Liver (tissue), 10 donors: ENCODE data around the gene CDKL2. TPM values are rescaled to one million over a fixed set of nuclear protein-coding genes. Genes with fewer than 3 reads are reported as not detected.
"Not testable (repeated sequence)": the region's sequence is repeated elsewhere in the genome, so short reads cannot be mapped to it uniquely, and the experiment has no call there.

Experiments used
- DNase-seq: peaks from one replicate; pipeline ENCODE4 v3.0.0-alpha.2; 2017; ENCODE audit warnings: low spot score
- H3K27ac ChIP-seq, 2 donors: one replicate each; pipeline ENCODE4 v1.7.0; 2013; ENCODE audit warnings: inconsistent platforms in 2 of 2, low read length in 2 of 2, control low read depth in 1 of 2, low read depth in 1 of 2, mild to moderate bottlenecking in 1 of 2
- H3K27me3 ChIP-seq, 4 donors: one replicate each; pipeline versions ENCODE4 v1.6.1 to v1.7.0; 2013; ENCODE audit warnings: low read length in 3 of 4, inconsistent platforms in 1 of 4, mild to moderate bottlenecking in 1 of 4, moderate library complexity in 1 of 4; ENCODE audit not compliant: control insufficient read depth in 4 of 4, insufficient read depth in 4 of 4
- H3K36me3 ChIP-seq, 4 donors: one replicate each; pipeline versions ENCODE4 v1.6.1 to v1.7.0; 2013; ENCODE audit warnings: low read length in 3 of 4, mild to moderate bottlenecking in 3 of 4, low read depth in 1 of 4, moderate library complexity in 1 of 4; ENCODE audit not compliant: control insufficient read depth in 4 of 4, insufficient read depth in 3 of 4
- H3K4me1 ChIP-seq, 4 donors: one replicate each; pipeline versions ENCODE4 v1.6.1 to v1.7.0; 2013; ENCODE audit warnings: low read length in 3 of 4, mild to moderate bottlenecking in 3 of 4, moderate library complexity in 1 of 4; ENCODE audit not compliant: control insufficient read depth in 4 of 4, insufficient read depth in 4 of 4
- H3K4me3 ChIP-seq, 3 donors: one replicate each; pipeline versions ENCODE4 v1.6.1 to v1.7.0; 2013; ENCODE audit warnings: low read length in 3 of 3, control low read depth in 1 of 3, low read depth in 1 of 3, mild to moderate bottlenecking in 1 of 3
- H3K9ac ChIP-seq, 2 donors: one replicate each; pipeline ENCODE4 v1.7.0; 2013; ENCODE audit warnings: low read length in 2 of 2, mild to moderate bottlenecking in 2 of 2, moderate library complexity in 2 of 2, control low read depth in 1 of 2, low read depth in 1 of 2
- H3K9me3 ChIP-seq, 4 donors: one replicate each; pipeline versions ENCODE4 v1.6.1 to v1.7.0; 2013; ENCODE audit warnings: low read length in 3 of 4; ENCODE audit not compliant: control insufficient read depth in 4 of 4
- EGR1 ChIP-seq, 2 donors: IDR thresholded peaks; 2 replicates each; pipeline ENCODE4 v1.6.1; 2016 to 2018; ENCODE audit warnings: antibody characterized with exemption in 2 of 2, low read depth in 2 of 2
- FOXA2 ChIP-seq: IDR thresholded peaks from 2 replicates; pipeline ENCODE4 v1.6.1; 2016; ENCODE audit warnings: antibody characterized with exemption
- HNF4G ChIP-seq: IDR thresholded peaks from 2 replicates; pipeline ENCODE4 v1.6.1; 2016; ENCODE audit warnings: antibody characterized with exemption
- NR2F2 ChIP-seq: IDR thresholded peaks from 2 replicates; pipeline ENCODE4 v1.6.1; 2016; ENCODE audit warnings: antibody characterized with exemption
- REST ChIP-seq: IDR thresholded peaks from 2 replicates; pipeline ENCODE4 v1.6.1; 2016; ENCODE audit warnings: antibody characterized with exemption, mild to moderate bottlenecking
- TAF1 ChIP-seq: conservative IDR thresholded peaks from 2 replicates; pipeline ENCODE4 v1.6.1; 2016; ENCODE audit warnings: antibody characterized with exemption, mild to moderate bottlenecking
- YY1 ChIP-seq: IDR thresholded peaks from 2 replicates; pipeline ENCODE4 v1.6.1; 2016; ENCODE audit warnings: antibody characterized with exemption, mild to moderate bottlenecking
- ZBTB33 ChIP-seq: IDR thresholded peaks from 2 replicates; pipeline ENCODE4 v1.6.1; 2016; ENCODE audit warnings: antibody characterized with exemption
- WGBS: extraction: QIAGEN DNeasy Blood & Tissue Kit; methylation state at CpG from one replicate; pipeline ENCODE4 v1.1.7; 2013; 5-methylcytosine and 5-hydroxymethylcytosine counted together
- polyA plus RNA-seq, 2 donors: library from polyadenylated mRNA; stranded (reverse) in 1 of 2; unstranded in 1 of 2; fragments of 200-250 nt in 1 of 2; fragments of >200 nt in 1 of 2; fragmentation: Nextera tagmentation in 1 of 2; extraction: Ambion mirVana in 1 of 2; gene quantifications; one replicate each; pipeline versions ENCODE4 v1.2.1 to v1.2.3, GENCODE V29; 2013 to 2015
- small RNA-seq: library from RNA; depleted of rRNA; stranded (forward); fragments of <200 nt; gene quantifications from one replicate; pipeline ENCODE3, GENCODE V24; 2014
- total RNA-seq, 2 donors: library from RNA; depleted of rRNA; stranded (reverse); fragments of >200 nt; gene quantifications; one replicate each; pipeline ENCODE4 v1.2.3, GENCODE V29; 2014
- donor health status: healthy.
- donor health status: healthy.
- donor health status: healthy.
- donor health status: healthy.
- donor health status: healthy.

CDKL2 gene
- total and polyA plus RNA-seq, 4 donors, result 0.02 to 0.14 (median 0.08) TPM; not detected in 1

GRCh38 chr4:75533339-75533887, 96.9 kb downstream of the CDKL2 start:
- not testable (repeated sequence) for H3K9me3 ChIP-seq, H3K4me1 ChIP-seq
- H3K36me3 ChIP-seq, result peaks cover 2 to 25% (median 17%) of the 10 kb centered on the region in 4 donors

DNA sequence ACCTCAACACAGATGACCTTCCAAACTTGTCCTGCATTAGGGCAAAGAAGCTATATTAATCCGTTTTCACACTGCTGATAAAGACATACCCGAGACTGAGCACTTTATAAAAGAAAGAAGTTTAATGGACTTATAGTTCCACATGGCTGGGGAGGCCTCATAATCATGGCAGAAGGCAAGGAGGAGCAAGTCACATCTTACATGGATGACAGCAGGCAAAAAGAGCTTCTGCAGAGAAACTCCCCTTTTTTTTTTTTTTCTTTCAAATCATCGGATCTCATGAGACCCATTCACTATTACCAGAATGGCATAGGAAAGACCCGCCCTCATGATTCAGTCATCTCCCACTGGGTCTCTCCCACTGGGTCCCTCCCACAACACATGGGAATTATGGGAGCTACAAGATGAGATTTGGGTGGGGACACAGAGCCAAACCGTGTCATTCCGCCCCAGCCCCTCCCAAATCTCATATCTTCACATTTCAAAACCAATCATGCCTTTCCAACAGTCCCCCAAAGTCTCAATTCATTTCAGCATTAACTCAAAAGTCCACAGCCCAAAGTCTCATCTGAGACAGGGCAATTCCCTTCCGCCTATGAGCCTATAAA, 98.7 kb downstream of the CDKL2 start:
- not testable (repeated sequence) for H3K4me1 ChIP-seq, H3K27ac ChIP-seq, H3K9ac ChIP-seq, DNase-seq, H3K27me3 ChIP-seq, H3K9me3 ChIP-seq, H3K4me3 ChIP-seq
- WGBS, result 98% methylated on average over 7 of the region's 7 CpGs
- peaks cover 2 to 40% (median 28%) of the 10 kb centered on the region in 4 donors for H3K36me3 ChIP-seq

More at GRCh38 chr4:75533339-75533887, 96.9 kb downstream of the CDKL2 start:
- H3K27ac ChIP-seq, H3K27me3 ChIP-seq, H3K4me3 ChIP-seq, H3K9ac ChIP-seq, DNase-seq: not testable (repeated sequence)
- 98% methylated on average over 4 of the region's 4 CpGs for WGBS

DNA sequence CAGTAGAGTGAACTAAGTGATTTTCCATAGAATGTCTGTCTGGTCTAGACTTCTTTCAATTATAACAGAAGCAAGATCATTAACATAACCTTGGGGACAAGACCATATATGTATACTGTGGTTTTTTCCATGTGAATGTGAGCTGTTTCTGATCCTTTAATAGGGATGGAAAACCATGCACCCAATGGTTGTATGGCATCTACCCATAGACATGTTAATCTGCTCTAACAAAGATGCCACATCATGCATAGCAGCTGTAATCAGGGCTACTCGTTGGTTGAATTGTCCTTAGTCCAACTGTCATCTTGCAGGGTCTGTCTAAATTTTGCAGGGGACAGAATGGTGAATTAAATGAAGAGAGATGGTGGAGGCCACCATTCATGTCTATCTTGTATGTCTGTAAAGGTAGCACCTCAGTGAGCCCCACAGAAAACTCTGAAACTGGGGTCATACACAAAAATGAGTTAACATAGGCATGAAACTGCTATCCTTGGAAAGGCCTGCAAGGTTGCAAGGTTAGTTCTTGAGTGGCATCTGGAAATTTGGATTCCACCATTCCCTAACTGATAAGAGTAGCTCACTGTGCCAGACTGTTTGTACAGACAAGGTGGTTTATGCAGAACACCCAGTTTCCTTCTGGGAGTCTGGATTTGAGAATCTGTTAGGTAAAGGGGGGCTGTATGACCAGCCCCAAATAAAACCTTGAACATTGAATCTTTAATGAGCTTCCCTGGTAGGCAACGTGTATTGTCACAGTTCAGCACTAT, 99.6 kb downstream of the CDKL2 start:
- peaks cover 2 to 45% (median 31%) of the 10 kb centered on the region in 4 donors for H3K36me3 ChIP-seq

More for the DNA sequence above, 99.6 kb downstream of the CDKL2 start:
- Histone ChIP-seq H3K4me3 (no peak overlapping the region), H3K4me1 (no peaks in the 10 kb centered on the region), H3K27ac (no peak overlapping the region), H3K9me3 (no peaks in the 10 kb centered on the region), H3K9ac (no peak overlapping the region), H3K27me3 (no peaks in the 10 kb centered on the region)
- DNase-seq, result no peak
- TF ChIP-seq NR2F2 (no peak), FOXA2 (no peak), HNF4G (no peak), EGR1 (IDR thresholded peaks at IDR 0.05; ENCODE audit: low read depth in 2 of 2) (no peak), TAF1 (no peak), REST (no peak), YY1 (no peak), ZBTB33 (no peak)
- WGBS, result 96% methylated on average over 2 of the region's 2 CpGs

Small RNA genes within 50 kb of the gene (small RNA-seq; reads per million reads assigned to genes)
- gene RF00019, result not detected

Other genes starting within 250 kb of the CDKL2 start
- gene RCHY1, start 116.1 kb downstream of the CDKL2 start, total RNA-seq, result 10 to 100 TPM; 14.7 to 24.8 TPM
- gene RCHY1, start 116.1 kb downstream of the CDKL2 start, polyA plus RNA-seq, result 10 to 100 TPM; 16.7 to 19.2 TPM
- gene THAP6, start 116.1 kb downstream of the CDKL2 start, total RNA-seq, result 10 to 100 TPM in 1 of 2 donors, 1 to 10 TPM in 1; 8.7 to 11.5 TPM
- gene THAP6, start 116.1 kb downstream of the CDKL2 start, polyA plus RNA-seq, result 1 to 10 TPM; 4.2 to 6.4 TPM
- gene ODAPH, start 74.5 kb downstream of the CDKL2 start, total RNA-seq, result not detected
- gene ODAPH, start 74.5 kb downstream of the CDKL2 start, polyA plus RNA-seq, result not detected
- 10 to 100 TPM; 77.3 to 81.6 TPM for gene G3BP2, start 42.9 kb upstream of the CDKL2 start, total RNA-seq
- gene G3BP2, start 42.9 kb upstream of the CDKL2 start, polyA plus RNA-seq, result 10 to 100 TPM; 15.7 to 32.9 TPM
- 10 to 100 TPM; 41.6 to 77.0 TPM for gene USO1, start 94.0 kb upstream of the CDKL2 start, total RNA-seq
- gene USO1, start 94.0 kb upstream of the CDKL2 start, polyA plus RNA-seq, result 10 to 100 TPM; 18.4 to 37.4 TPM